Measurements from ENCODE around the gene UGT1A10.
"Not testable (repeated sequence)": the region's sequence is repeated elsewhere in the genome, so short reads cannot be mapped to it uniquely, and the experiment has no call there.

The UGT1A10 gene

GRCh38 chr2:233636306-233636705 lies at the start of gene UGT1A10:
UGT1A10 (plus strand) TSS chr2:233636448; CDS start chr2:233636523, 75 bp downstream.
- not testable (repeated sequence) for DNase-seq (ENCODE audit: low read depth)

- DNase-seq (ENCODE audit: low read depth), result no peak
These were observed 47.8 kb upstream of the UGT1A10 start for GRCh38 chr2:233588400-233588799.

- DNase-seq (ENCODE audit: low read depth), result not testable (repeated sequence)
These were observed 43.5 kb upstream of the UGT1A10 start for GRCh38 chr2:233592706-233593105.

- DNase-seq (ENCODE audit: low read depth), result no peak
These were observed 43.0 kb upstream of the UGT1A10 start for GRCh38 chr2:233593201-233593600.

GRCh38 chr2:233597522-233597921 lies 38.7 kb upstream of the UGT1A10 start:
- DNase-seq (ENCODE audit: low read depth), result no peak

GRCh38 chr2:233598952-233599351 lies 37.3 kb upstream of the UGT1A10 start:
- DNase-seq (ENCODE audit: low read depth), result no peak

- no peak for DNase-seq (ENCODE audit: low read depth)
These were observed 35.9 kb upstream of the UGT1A10 start for GRCh38 chr2:233600386-233600785.

GRCh38 chr2:233602076-233602475 lies 34.2 kb upstream of the UGT1A10 start:
- DNase-seq (ENCODE audit: low read depth), result no peak

- DNase-seq (ENCODE audit: low read depth), result no peak
These were observed 32.7 kb upstream of the UGT1A10 start for GRCh38 chr2:233603520-233603919.

GRCh38 chr2:233604826-233605225 lies 31.4 kb upstream of the UGT1A10 start:
- DNase-seq (ENCODE audit: low read depth), result no peak

- DNase-seq (ENCODE audit: low read depth), result no peak
These were observed 30.6 kb upstream of the UGT1A10 start for GRCh38 chr2:233605680-233606079.

GRCh38 chr2:233611284-233611683 lies 25.0 kb upstream of the UGT1A10 start:
- no peak for DNase-seq (ENCODE audit: low read depth)

GRCh38 chr2:233617476-233617875 lies 18.8 kb upstream of the UGT1A10 start, which contains the start of gene UGT1A8:
UGT1A8 (plus strand) TSS chr2:233617633; CDS start chr2:233617708, 75 bp downstream.
- not testable (repeated sequence) for DNase-seq (ENCODE audit: low read depth)

- no peak for DNase-seq (ENCODE audit: low read depth)
These were observed 16.0 kb upstream of the UGT1A10 start for GRCh38 chr2:233620204-233620603.

GRCh38 chr2:233621863-233622262 lies 14.4 kb upstream of the UGT1A10 start:
- not testable (repeated sequence) for DNase-seq (ENCODE audit: low read depth)

- DNase-seq (ENCODE audit: low read depth), result no peak
These were observed 8.8 kb upstream of the UGT1A10 start for GRCh38 chr2:233627331-233628025.

- DNase-seq (ENCODE audit: low read depth), result no peak
These were observed 2.6 kb downstream of the UGT1A10 start for GRCh38 chr2:233638836-233639235.

GRCh38 chr2:233639860-233640259 lies 3.6 kb downstream of the UGT1A10 start:
- DNase-seq (ENCODE audit: low read depth), result no peak

GRCh38 chr2:233643128-233643527 lies 6.9 kb downstream of the UGT1A10 start:
- DNase-seq (ENCODE audit: low read depth), result no peak

- DNase-seq (ENCODE audit: low read depth), result not testable (repeated sequence)
These were observed 9.8 kb downstream of the UGT1A10 start for GRCh38 chr2:233646033-233646432.

GRCh38 chr2:233650981-233651380 lies 14.7 kb downstream of the UGT1A10 start:
- no peak for DNase-seq (ENCODE audit: low read depth)

- DNase-seq (ENCODE audit: low read depth), result no peak
These were observed 15.2 kb downstream of the UGT1A10 start for GRCh38 chr2:233651430-233651829.

- DNase-seq (ENCODE audit: low read depth), result no peak
These were observed 18.3 kb downstream of the UGT1A10 start for GRCh38 chr2:233654501-233654900.

- no peak for DNase-seq (ENCODE audit: low read depth)
These were observed 18.8 kb downstream of the UGT1A10 start for GRCh38 chr2:233655043-233655442.

All from fibroblast of the conjunctiva (primary cell).